Skeletal muscle tissue (tissue), 4 donors: Measurements from ENCODE around the gene DSTYK. TPM values are rescaled to one million over a fixed set of nuclear protein-coding genes. Genes with fewer than 3 reads are reported as not detected.
"Not testable (repeated sequence)": the region's sequence is repeated elsewhere in the genome, so short reads cannot be mapped to it uniquely, and the experiment has no call there.

ENCODE experiments used
- H3K27ac ChIP-seq: one replicate; pipeline ENCODE4 v1.7.0; 2013; ENCODE audit warnings: mild to moderate bottlenecking, low read depth, low read length, inconsistent platforms
- H3K27me3 ChIP-seq, 3 donors: one replicate each; pipeline ENCODE4 v1.7.0; 2013; ENCODE audit warnings: low read length in 3 of 3; ENCODE audit not compliant: control insufficient read depth in 3 of 3, insufficient read depth in 3 of 3
- H3K36me3 ChIP-seq, 3 donors: one replicate each; pipeline ENCODE4 v1.7.0; 2013; ENCODE audit warnings: low read length in 3 of 3; ENCODE audit not compliant: control insufficient read depth in 3 of 3, insufficient read depth in 3 of 3
- H3K4me1 ChIP-seq, 3 donors: one replicate each; pipeline ENCODE4 v1.7.0; 2013; ENCODE audit warnings: low read length in 3 of 3, mild to moderate bottlenecking in 3 of 3; ENCODE audit not compliant: control insufficient read depth in 3 of 3, insufficient read depth in 3 of 3
- H3K4me3 ChIP-seq, 3 donors: one replicate each; pipeline ENCODE4 v1.7.0; 2013; ENCODE audit warnings: low read length in 3 of 3
- H3K9ac ChIP-seq, 3 donors: one replicate each; pipeline ENCODE4 v1.7.0; 2013; ENCODE audit warnings: low read length in 3 of 3, mild to moderate bottlenecking in 3 of 3, moderate library complexity in 2 of 3, low read depth in 1 of 3
- H3K9me3 ChIP-seq, 3 donors: one replicate each; pipeline ENCODE4 v1.7.0; 2013; ENCODE audit warnings: low read length in 3 of 3; ENCODE audit not compliant: control insufficient read depth in 3 of 3
- total RNA-seq: library from RNA; depleted of rRNA; stranded (reverse); fragments of >200 nt; gene quantifications from one replicate; pipeline ENCODE4 v1.2.3, GENCODE V29; 2014
- donor health status: Osteomylitis.

The DSTYK gene
- total RNA-seq, 1 donor from 2014 or later = 10.4 TPM

- Histone ChIP-seq H3K27ac (no peak overlapping the region), H3K36me3 (peaks cover 4 to 11% (median 11%) of the 10 kb centered on the region in 3 donors), H3K9me3 (no peaks in the 10 kb centered on the region), H3K27me3 (no peaks in the 10 kb centered on the region), H3K9ac (no peak overlapping the region), H3K4me3 (no peak overlapping the region), H3K4me1 (peaks cover 11 to 38% (median 21%) of the 10 kb centered on the region in 3 donors)
Measured at GRCh38 chr1:205186191-205186590, 25.3 kb downstream of the DSTYK start.

GRCh38 chr1:205183676-205184335 lies 27.7 kb downstream of the DSTYK start:
- H3K4me3 ChIP-seq = no peak overlapping the region
- H3K27me3 ChIP-seq = no peaks in the 10 kb centered on the region
- H3K4me1 ChIP-seq = peaks cover 10 to 30% (median 18%) of the 10 kb centered on the region in 3 donors
- peak overlapping the region; percentile 9 for H3K27ac ChIP-seq
- peaks cover 4 to 11% (median 11%) of the 10 kb centered on the region in 3 donors for H3K36me3 ChIP-seq
- H3K9me3 ChIP-seq = no peaks in the 10 kb centered on the region
- peak overlapping the region in 1 of 3 donors; percentile 28 for H3K9ac ChIP-seq

GRCh38 chr1:205182930-205183329 lies 28.6 kb downstream of the DSTYK start:
- peak overlapping the region; percentile 9 for H3K27ac ChIP-seq
- no peaks in the 10 kb centered on the region for H3K9me3 ChIP-seq
- peaks cover 10 to 26% (median 18%) of the 10 kb centered on the region in 3 donors for H3K4me1 ChIP-seq
- peaks cover 4 to 11% (median 11%) of the 10 kb centered on the region in 3 donors for H3K36me3 ChIP-seq
- no peak overlapping the region for H3K4me3 ChIP-seq
- H3K9ac ChIP-seq = no peak overlapping the region
- no peaks in the 10 kb centered on the region for H3K27me3 ChIP-seq

GRCh38 chr1:205180331-205180730 lies 31.2 kb downstream of the DSTYK start:
- H3K27ac ChIP-seq, H3K27me3 ChIP-seq, H3K9me3 ChIP-seq, H3K4me3 ChIP-seq, H3K36me3 ChIP-seq, H3K9ac ChIP-seq: not testable (repeated sequence)
- H3K4me1 ChIP-seq = peaks cover 15 to 38% (median 25%) of the 10 kb centered on the region in 3 donors

GRCh38 chr1:205179842-205180241 lies 31.7 kb downstream of the DSTYK start:
- Histone ChIP-seq H3K27me3 (no peaks in the 10 kb centered on the region), H3K27ac (no peak overlapping the region), H3K9ac (no peak overlapping the region), H3K4me3 (no peak overlapping the region), H3K36me3 (peaks cover 0 to 3% (median 0%) of the 10 kb centered on the region in 3 donors), H3K4me1 (peaks cover 19 to 43% (median 30%) of the 10 kb centered on the region in 3 donors), H3K9me3 (no peaks in the 10 kb centered on the region)

- Histone ChIP-seq H3K27me3 (no peaks in the 10 kb centered on the region), H3K36me3 (peaks cover 0 to 7% (median 6%) of the 10 kb centered on the region in 3 donors), H3K9ac (peak overlapping the region in 1 of 3 donors; percentile 25), H3K9me3 (no peaks in the 10 kb centered on the region), H3K27ac (peak overlapping the region; percentile 75), H3K4me3 (no peak overlapping the region), H3K4me1 (peaks cover 14 to 54% (median 30%) of the 10 kb centered on the region in 3 donors)
Measured at GRCh38 chr1:205172729-205173366, 38.7 kb downstream of the DSTYK start.

- H3K4me1 ChIP-seq = peaks cover 14 to 47% (median 30%) of the 10 kb centered on the region in 3 donors
- H3K36me3 ChIP-seq = peaks cover 0 to 7% (median 6%) of the 10 kb centered on the region in 3 donors
- H3K4me3 ChIP-seq = no peak overlapping the region
- no peak overlapping the region for H3K27ac ChIP-seq
- H3K9me3 ChIP-seq = no peaks in the 10 kb centered on the region
- H3K9ac ChIP-seq = no peak overlapping the region
- no peaks in the 10 kb centered on the region for H3K27me3 ChIP-seq
Measured at GRCh38 chr1:205171369-205171768, 40.1 kb downstream of the DSTYK start.

GRCh38 chr1:205170532-205171269 lies 40.8 kb downstream of the DSTYK start:
- peaks cover 13 to 42% (median 25%) of the 10 kb centered on the region in 3 donors for H3K4me1 ChIP-seq
- peaks cover 0 to 7% (median 6%) of the 10 kb centered on the region in 3 donors for H3K36me3 ChIP-seq
- H3K27ac ChIP-seq = no peak overlapping the region

GRCh38 chr1:205169248-205169647 lies 42.3 kb downstream of the DSTYK start:
- peaks cover 0 to 7% (median 6%) of the 10 kb centered on the region in 3 donors for H3K36me3 ChIP-seq

More at GRCh38 chr1:205170532-205171269, 40.8 kb downstream of the DSTYK start:
- Histone ChIP-seq H3K4me3 (no peak overlapping the region), H3K9me3 (no peaks in the 10 kb centered on the region), H3K27me3 (no peaks in the 10 kb centered on the region), H3K9ac (no peak overlapping the region)

More at GRCh38 chr1:205169248-205169647, 42.3 kb downstream of the DSTYK start:
- no peaks in the 10 kb centered on the region for H3K9me3 ChIP-seq
- no peak overlapping the region for H3K9ac ChIP-seq
- H3K4me3 ChIP-seq = no peak overlapping the region
- no peaks in the 10 kb centered on the region for H3K27me3 ChIP-seq
- H3K27ac ChIP-seq = no peak overlapping the region
- peaks cover 5 to 31% (median 16%) of the 10 kb centered on the region in 3 donors for H3K4me1 ChIP-seq
